C1 segment of cervical spinal cord (tissue), 14 donors: ENCODE measurements around the gene SMIM10L1.

Experiments
- DNase-seq, 14 donors: peaks; one replicate each; lab custom pipeline; 2025; lab: John Stamatoyannopoulos, UW

Gene SMIM10L1

DNA sequence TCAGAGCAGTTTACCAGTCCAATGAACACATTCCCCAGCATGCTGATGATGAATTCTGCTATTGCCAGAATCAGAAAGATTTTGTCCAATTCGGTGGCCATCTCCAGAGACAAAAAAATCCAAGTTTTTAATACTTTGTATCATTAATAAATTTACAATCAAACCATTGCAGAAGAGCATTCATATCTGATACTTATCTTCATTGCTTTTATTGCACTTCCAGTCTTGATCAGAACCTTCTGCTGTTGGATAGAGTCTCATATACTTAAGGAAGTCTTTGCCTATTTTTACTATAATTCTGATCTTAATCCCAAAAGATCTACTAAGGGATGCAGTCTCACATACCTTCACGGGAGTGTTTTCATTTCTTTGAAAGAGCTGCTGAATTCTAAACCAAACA is 15.8 kb downstream of the SMIM10L1 start, which contains the start of gene TAS2R42:
Gene TAS2R42 (minus strand): TSS at position 101 of the 400 bp plus-strand sequence. CDS start 0 bp downstream, at position 101.
- DNase-seq, result no peak

DNA sequence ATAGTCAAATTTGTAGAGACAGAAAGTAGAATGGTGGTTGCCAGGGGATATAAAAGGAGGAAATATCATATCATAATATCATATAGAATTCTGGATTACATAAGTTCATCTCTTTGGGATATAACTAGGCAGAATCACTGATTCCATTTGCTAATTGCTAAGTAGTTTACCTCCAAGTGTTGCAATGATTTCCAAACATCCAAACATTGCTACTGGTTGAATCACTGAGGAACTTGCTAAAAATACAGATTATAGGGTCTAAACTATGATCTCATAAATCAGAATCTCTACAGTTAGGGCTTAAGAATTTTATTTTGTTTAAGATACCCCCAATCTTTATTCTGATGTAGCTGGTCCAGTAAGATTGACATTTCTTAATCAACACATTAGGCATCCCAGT is 31.8 kb downstream of the SMIM10L1 start:
- no peak for DNase-seq

DNA sequence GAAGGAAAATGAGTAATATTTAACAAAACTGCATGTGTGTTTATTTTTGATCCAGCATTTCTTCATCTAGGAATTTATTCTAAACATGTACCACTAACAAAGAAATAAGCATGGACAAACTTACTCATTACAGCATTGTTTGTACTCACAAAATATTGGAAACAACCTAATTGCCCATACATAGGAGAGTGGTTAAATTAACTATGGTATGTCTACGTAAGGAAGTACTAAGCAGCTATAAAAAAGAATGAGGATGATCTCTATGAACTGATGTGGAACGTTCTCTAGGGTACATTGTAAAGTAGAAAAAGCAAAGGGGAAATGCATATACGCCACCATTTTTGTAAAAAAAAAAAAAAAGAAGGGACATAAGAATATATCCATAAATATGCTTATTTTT is 33.2 kb downstream of the SMIM10L1 start:
- DNase-seq, result no peak

DNA sequence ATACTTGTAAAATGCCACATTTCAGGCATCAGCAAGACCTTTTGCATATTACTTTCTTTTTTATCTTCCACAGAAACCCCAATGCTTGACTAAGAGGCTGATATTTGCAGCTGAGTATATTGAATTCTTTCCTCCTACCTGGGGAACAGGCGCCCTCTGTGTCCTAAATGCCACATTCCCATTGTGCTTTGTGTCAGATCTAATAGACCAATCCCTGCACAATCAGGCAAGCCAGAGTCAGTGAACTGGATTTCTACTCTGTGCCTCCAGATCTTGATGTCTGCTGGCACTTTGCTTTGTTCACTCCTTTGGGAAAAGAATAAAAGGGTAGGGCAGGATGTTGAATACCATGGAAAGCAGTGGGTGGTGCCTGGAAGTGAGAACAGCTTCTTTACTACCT is 38.1 kb downstream of the SMIM10L1 start:
- DNase-seq, result no peak
